Gastrocnemius medialis (tissue), 4 donors: ENCODE data around the gene RAPGEF2.

ENCODE experiments used
- CTCF ChIP-seq, 5 experiments: fragments of 450-650 bp in 3 of 5; fragments of 200-600 bp in 2 of 5; sonication (generic) in 2 of 5; IDR thresholded peaks in 4 of 5; conservative IDR thresholded peaks in 1 of 5; 1 replicate in 4 of 5; 2 replicates in 1 of 5; pipeline ENCODE4 v1.5.1; 2016 to 2019; ENCODE audit warnings: antibody characterized with exemption in 5 of 5, mild to moderate bottlenecking in 3 of 5, moderate library complexity in 3 of 5
- POLR2A ChIP-seq, 2 donors: fragments of 450-650 bp; IDR thresholded peaks; one replicate each; pipeline ENCODE4 v1.6.1; 2017; ENCODE audit warnings: antibody characterized with exemption in 2 of 2, mild to moderate bottlenecking in 2 of 2, moderate library complexity in 2 of 2

- TF ChIP-seq CTCF (IDR thresholded peaks at IDR 0.05 in 4 of 5, conservative IDR thresholded peaks at IDR 0.05 in 1 of 5) (no peak), POLR2A (IDR thresholded peaks at IDR 0.05) (no peak)
These were observed 277.0 kb downstream of the RAPGEF2 start for GRCh38 chr4:159379836-159380235.
